GM12891 (cell line): ENCODE data around the gene MXD1.

Experiments used
- PAX5 ChIP-seq: IDR thresholded peaks from 2 replicates; pipeline ENCODE4 v1.6.1; 2011; ENCODE audit warnings: low read length, moderate library complexity, mild to moderate bottlenecking; ENCODE audit not compliant: insufficient read depth, severe bottlenecking
- POLR2A ChIP-seq: IDR thresholded peaks from 2 replicates; pipeline ENCODE4 v1.6.1; 2011; ENCODE audit warnings: low read depth, low read length, control low read depth
- POLR2AphosphoS5 ChIP-seq: IDR thresholded peaks from 2 replicates; pipeline ENCODE4 v1.6.1; 2011; ENCODE audit warnings: low read depth, low read length, control low read depth
- POU2F2 ChIP-seq: IDR thresholded peaks from 2 replicates; pipeline ENCODE4 v1.6.1; 2011; ENCODE audit warnings: low read depth, mild to moderate bottlenecking, control low read depth, low read length, moderate library complexity
- TAF1 ChIP-seq: IDR thresholded peaks from 2 replicates; pipeline ENCODE4 v1.6.1; 2011; ENCODE audit warnings: low read depth, low read length, control low read depth

GRCh38 chr2:69973335-69973735 is 58.4 kb downstream of the MXD1 start:
- no peak for TF ChIP-seq POLR2A
- no peak for TF ChIP-seq PAX5
- TF ChIP-seq POU2F2, result no peak
- TF ChIP-seq TAF1, result no peak
- TF ChIP-seq POLR2AphosphoS5, result no peak
